Activated naive CD4-positive, alpha-beta T cell treated with anti-CD3 and anti-CD28 coated beads, Interleukin-2, amount 10 ng/mL, durations not matched to agents 7 days and 5 days (primary cell): ENCODE measurements around the gene JAK2.
A peak's percentile ranks its signal among the peaks of the same experiment; 100 is the strongest.
"Not testable (repeated sequence)": the region's sequence is repeated elsewhere in the genome, so short reads cannot be mapped to it uniquely, and the experiment has no call there.

Source experiments
- CTCF ChIA-PET: fragments of 350-600 bp; sonication (Branson Sonifier 250); formaldehyde crosslinking; loops from one replicate; lab custom pipeline; 2021; ENCODE audit warnings: antibody characterized with exemption; lab: Charles Lee
- DNase-seq: peaks from one replicate; pipeline ENCODE4 v3.0.0-alpha.2; 2020
- H3K27ac Mint-ChIP-seq: one replicate; pipeline ENCODE4 v1.8.0; 2021; ENCODE audit warnings: mild to moderate bottlenecking, moderate library complexity, mixed read lengths
- H3K27me3 Mint-ChIP-seq: one replicate; pipeline ENCODE4 v1.8.0; 2021; ENCODE audit warnings: mild to moderate bottlenecking, mixed read lengths
- H3K36me3 Mint-ChIP-seq: one replicate; pipeline ENCODE4 v1.8.0; 2021; ENCODE audit warnings: mixed read lengths
- H3K4me1 Mint-ChIP-seq: one replicate; pipeline ENCODE4 v1.8.0; 2021; ENCODE audit warnings: mixed read lengths
- H3K4me3 Mint-ChIP-seq: one replicate; pipeline ENCODE4 v1.8.0; 2021; ENCODE audit warnings: mild to moderate bottlenecking, moderate library complexity, mixed read lengths
- H3K9me3 Mint-ChIP-seq: one replicate; pipeline ENCODE4 v1.8.0; 2021; ENCODE audit warnings: mixed read lengths

JAK2 gene

DNA sequence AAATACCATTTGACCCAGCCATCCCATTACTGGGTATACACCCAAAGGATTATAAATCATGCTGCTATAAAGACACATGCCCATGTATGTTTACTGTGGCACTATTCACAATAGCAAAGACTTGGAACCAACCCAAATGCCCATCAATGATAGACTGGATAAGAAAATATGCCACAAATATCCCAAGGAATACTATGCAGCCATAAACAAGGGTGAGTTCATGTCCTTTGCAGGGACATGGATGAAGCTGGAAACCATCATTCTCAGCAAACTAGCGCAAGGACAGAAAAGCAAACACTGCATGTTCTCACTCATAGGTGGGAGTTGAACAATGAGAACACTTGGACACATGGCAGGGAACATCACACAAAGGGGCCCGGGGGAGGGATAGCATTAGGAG is 121.4 kb downstream of the JAK2 start:
- peaks cover 42% of the 10 kb centered on the region for H3K36me3 Mint-ChIP-seq
- CTCF ChIA-PET, H3K4me3 Mint-ChIP-seq, DNase-seq, H3K27ac Mint-ChIP-seq, H3K27me3 Mint-ChIP-seq, H3K4me1 Mint-ChIP-seq: not testable (repeated sequence)
- peaks cover 21% of the 10 kb centered on the region for H3K9me3 Mint-ChIP-seq

DNA sequence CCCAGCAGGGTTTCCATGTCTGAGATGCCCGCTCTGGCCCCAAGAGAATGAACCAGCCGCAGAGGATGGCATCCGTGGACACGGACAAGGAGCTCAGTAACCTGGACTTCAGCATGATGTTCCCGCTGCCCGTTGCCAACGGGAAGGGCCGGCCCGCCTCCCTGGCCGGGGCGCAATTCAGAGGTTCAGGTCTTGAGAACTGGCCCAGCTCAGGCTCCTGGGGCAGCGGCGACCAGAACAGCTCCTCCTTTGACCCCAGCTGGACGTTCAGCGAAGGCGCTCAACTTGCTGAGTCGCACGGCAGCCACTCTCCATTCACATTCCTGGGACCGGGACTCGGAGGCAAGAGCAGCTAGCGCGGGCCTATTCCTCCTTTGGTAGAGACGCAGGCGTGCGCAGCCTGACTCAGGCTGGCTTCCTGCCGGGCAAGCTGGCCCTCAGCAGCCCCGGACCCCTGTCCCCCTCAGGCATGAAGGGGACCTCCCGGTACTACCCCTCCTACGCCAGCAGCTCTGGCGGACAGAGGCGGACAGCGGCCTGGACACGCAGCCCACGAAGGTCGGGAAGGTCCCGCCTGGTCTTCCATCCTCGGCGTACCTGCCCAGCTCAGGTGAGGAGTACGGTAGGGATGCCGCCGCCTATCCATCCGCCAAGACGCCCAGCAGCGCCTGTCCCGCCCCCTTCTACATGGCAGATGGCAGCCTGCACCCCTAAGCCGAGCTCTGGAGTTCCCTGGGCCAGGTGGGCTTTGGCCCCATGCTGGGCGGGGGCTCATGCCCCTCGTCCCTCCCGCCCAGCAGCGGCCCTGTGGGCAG is 126.0 kb downstream of the JAK2 start:
- H3K4me1 Mint-ChIP-seq = no peaks in the 10 kb centered on the region
- no peak overlapping the region for H3K27ac Mint-ChIP-seq
- H3K9me3 Mint-ChIP-seq = peaks cover 5% of the 10 kb centered on the region
- H3K4me3 Mint-ChIP-seq = no peak overlapping the region
- DNase-seq = no peak
- CTCF ChIA-PET = no interaction called here
- H3K36me3 Mint-ChIP-seq = peaks cover 49% of the 10 kb centered on the region
- H3K27me3 Mint-ChIP-seq = no peaks in the 10 kb centered on the region

DNA sequence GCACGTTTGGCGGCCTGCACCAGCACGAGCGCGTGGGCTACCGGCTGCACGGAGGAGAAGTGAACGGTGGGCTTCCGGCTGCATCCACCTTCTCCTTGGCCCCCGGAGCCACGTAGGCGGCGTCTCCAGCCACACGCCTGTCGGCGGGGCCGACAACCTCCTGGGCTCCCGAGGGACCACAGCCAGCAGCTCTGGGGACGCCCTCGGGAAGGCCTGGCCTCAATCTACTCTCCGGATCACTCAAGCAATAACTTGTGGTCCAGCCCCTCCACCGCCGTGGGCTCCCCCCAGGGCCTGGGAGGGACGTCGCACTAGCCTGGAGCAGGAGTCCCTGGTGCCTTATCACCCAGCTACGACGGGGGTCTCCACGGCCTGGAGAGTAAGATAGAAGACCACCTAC is 126.6 kb downstream of the JAK2 start:
- DNase-seq = no peak
- Mint-ChIP-seq H3K9me3 (peaks cover 5% of the 10 kb centered on the region), H3K27ac (no peak overlapping the region), H3K4me1 (no peaks in the 10 kb centered on the region), H3K27me3 (no peaks in the 10 kb centered on the region), H3K4me3 (no peak overlapping the region), H3K36me3 (peaks cover 43% of the 10 kb centered on the region)
- CTCF ChIA-PET = no interaction called here

DNA sequence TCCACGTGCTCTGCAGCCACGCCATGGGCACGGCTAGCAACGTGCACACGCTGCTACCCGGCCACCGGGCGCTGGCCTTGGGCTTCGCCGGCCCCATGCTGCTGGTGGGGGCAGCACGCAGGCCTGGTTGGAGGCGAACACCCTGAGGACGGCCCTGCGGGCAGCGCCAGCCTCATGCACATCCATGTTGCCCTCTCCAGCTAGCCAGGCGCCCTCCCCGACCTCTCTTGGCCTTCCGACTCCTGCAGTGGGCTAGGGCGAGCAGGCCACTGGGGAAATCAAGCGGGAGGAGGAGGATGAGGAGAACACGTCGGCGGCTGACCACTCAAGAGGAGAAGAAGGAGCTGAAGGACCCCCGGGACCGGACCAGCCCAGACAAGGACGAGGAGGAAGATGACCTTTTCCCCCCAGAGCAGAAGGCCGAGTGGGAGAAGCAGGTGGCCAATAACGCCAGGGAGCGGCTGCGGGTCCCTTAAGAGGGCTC is 127.1 kb downstream of the JAK2 start:
- H3K4me3 Mint-ChIP-seq = no peak overlapping the region
- no peaks in the 10 kb centered on the region for H3K27me3 Mint-ChIP-seq
- H3K36me3 Mint-ChIP-seq = peaks cover 44% of the 10 kb centered on the region
- no peak overlapping the region for H3K27ac Mint-ChIP-seq
- CTCF ChIA-PET = no interaction called here
- peaks cover 5% of the 10 kb centered on the region for H3K9me3 Mint-ChIP-seq
- DNase-seq = no peak
- no peaks in the 10 kb centered on the region for H3K4me1 Mint-ChIP-seq

DNA sequence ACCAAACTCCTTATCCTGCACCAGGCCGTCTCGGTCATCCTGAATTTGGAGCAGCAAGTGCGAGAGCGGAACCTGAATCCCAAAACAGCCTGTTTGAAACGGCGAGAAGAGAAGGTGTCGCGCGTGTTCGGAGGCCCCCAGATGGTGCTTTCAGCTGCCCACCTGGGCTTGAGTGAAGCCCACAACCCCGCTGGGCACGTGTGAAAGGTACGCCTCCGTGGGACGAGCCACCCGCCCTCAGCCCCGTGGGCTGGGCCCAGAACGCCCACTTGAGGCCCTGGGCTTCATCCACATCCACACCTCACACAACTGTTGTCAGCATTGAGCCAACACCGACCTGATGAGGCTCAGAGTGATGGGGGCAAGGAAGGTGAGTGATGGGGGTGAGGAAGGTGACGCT is 127.6 kb downstream of the JAK2 start:
- Mint-ChIP-seq H3K27ac (no peak overlapping the region), H3K27me3 (no peaks in the 10 kb centered on the region), H3K36me3 (peaks cover 41% of the 10 kb centered on the region), H3K4me3 (no peak overlapping the region), H3K9me3 (peaks cover 5% of the 10 kb centered on the region), H3K4me1 (no peaks in the 10 kb centered on the region)
- CTCF ChIA-PET = no interaction called here
- DNase-seq = no peak

DNA sequence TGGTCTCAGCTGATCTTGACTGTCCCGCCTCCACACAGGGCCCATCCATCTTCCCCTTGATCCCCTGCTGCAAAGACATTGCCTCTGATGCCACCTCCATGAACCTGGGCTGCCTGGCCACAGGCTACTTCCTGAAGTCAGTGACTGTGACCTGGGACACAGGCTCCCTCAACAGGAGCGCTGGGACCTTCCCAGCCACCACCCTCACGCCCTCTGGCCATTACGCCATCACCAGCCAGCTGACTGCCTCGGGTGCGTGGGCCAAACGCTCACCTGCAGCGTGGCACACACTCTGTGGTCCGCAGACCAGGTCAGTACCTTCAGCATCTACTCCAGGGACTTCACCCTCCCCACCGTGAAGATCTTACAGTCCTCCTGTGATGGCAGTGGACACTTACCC is 128.5 kb downstream of the JAK2 start:
- Mint-ChIP-seq H3K27me3 (no peaks in the 10 kb centered on the region), H3K36me3 (peaks cover 41% of the 10 kb centered on the region), H3K4me3 (no peak overlapping the region), H3K27ac (peak overlapping the region; percentile 47), H3K9me3 (peaks cover 5% of the 10 kb centered on the region), H3K4me1 (no peaks in the 10 kb centered on the region)
- no peak for DNase-seq
- CTCF ChIA-PET = no interaction called here

DNA sequence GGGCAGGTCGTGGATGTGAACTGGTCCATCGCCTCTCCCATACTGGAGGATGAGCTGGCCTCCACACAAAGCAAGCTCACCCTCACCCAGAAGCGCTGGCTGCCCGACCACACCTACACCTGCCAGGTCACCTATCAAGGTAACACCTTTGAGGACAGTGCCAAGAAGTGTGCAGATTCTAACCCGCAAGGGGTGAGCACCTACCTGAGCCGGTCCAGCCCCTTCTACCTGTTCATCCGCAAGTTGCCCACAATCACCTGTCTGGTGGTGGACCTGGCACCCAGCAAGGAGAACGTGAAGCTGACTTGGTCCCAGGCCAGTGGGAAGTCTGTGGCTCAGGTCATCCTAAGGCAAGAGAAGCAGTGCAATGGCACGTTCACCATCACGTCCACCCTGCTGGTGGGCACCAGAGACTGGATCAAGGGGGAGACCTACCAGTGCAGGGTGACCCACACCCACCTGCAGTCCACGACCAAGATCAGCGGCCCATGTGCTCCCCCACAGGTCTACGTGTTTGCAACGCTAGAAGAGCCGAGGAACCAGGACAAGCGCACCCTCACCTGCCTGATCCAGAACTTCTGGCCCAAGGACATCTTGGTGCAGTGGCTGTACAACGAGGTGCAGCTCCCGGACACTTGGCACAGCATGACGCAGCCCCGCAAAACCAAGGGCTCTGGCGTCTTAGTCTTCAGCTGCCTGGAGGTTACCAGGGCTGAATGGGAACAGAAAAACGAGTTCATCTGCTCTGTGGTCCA is 129.1 kb downstream of the JAK2 start:
- no peak overlapping the region for H3K27ac Mint-ChIP-seq
- H3K4me1 Mint-ChIP-seq = no peaks in the 10 kb centered on the region
- CTCF ChIA-PET = no interaction called here

DNA sequence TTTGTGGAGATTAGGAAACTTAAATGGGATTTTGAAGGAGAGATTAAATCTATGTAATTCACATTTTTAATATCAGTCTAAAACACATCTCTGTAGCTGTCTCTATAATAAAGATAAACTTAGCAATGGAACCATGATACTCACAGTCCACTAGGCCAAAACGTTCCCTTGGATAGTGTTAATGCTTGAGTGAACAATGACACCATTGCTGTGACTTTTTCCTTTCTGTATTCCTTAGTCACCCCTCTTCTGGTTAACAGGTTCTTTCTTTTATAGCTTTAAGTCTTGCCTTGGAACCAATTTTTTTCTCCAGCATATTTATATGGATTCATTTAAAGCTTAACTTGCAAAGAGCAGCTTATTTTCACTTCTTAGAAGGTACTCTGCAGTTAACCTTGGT is 137.0 kb downstream of the JAK2 start:
- Mint-ChIP-seq H3K9me3 (no peaks in the 10 kb centered on the region), H3K27me3 (no peaks in the 10 kb centered on the region), H3K27ac (no peak overlapping the region), H3K4me3 (no peak overlapping the region), H3K36me3 (peaks cover 44% of the 10 kb centered on the region), H3K4me1 (no peaks in the 10 kb centered on the region)
- CTCF ChIA-PET = no interaction called here
- DNase-seq = no peak

More for the DNA sequence above, 129.1 kb downstream of the JAK2 start:
- Mint-ChIP-seq H3K27me3 (no peaks in the 10 kb centered on the region), H3K36me3 (peaks cover 41% of the 10 kb centered on the region), H3K9me3 (peaks cover 5% of the 10 kb centered on the region), H3K4me3 (no peak overlapping the region)
- DNase-seq = no peak

DNA sequence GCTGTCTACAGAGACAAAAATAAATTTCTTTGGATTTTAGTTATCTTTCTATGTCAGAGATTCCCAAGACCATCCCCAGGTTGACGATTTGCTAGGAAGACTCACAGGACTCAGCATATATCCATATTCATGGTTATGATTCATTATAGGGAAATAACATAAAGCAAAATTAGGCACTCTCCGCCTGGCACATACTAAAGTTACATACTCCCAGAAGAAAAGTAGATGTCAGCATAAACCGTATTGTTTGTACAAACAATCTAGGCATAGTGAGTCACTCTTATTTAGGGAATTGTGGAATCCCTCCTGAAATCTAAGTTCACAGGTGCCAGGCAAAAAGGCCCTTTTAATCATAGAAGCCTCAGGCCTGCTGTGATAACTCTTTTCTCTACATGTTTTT is 137.4 kb downstream of the JAK2 start:
- H3K4me1 Mint-ChIP-seq = no peaks in the 10 kb centered on the region
- H3K36me3 Mint-ChIP-seq = peaks cover 45% of the 10 kb centered on the region
- no peak overlapping the region for H3K27ac Mint-ChIP-seq
- DNase-seq = no peak
- H3K27me3 Mint-ChIP-seq = no peaks in the 10 kb centered on the region
- H3K9me3 Mint-ChIP-seq = no peaks in the 10 kb centered on the region
- H3K4me3 Mint-ChIP-seq = no peak overlapping the region
- CTCF ChIA-PET = no interaction called here

DNA sequence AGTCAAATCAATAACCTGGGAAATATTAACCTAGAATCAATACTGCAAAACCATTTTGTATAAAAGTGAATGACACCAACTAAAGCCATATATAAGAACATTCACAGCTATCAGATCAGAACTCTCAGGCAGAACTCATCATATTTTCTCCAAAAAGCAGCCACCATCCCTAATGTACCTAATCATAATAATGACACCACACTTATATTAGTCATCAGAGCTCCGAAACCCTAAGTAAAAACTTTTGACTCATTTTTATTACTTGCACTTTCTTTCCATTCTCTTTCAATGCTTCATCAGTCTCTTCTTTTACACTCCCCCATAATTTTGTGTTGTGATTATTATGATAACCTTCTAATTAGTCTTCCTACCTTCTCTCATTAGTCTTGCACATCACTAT is 155.1 kb downstream of the JAK2 start:
- peaks cover 59% of the 10 kb centered on the region for H3K36me3 Mint-ChIP-seq

DNA sequence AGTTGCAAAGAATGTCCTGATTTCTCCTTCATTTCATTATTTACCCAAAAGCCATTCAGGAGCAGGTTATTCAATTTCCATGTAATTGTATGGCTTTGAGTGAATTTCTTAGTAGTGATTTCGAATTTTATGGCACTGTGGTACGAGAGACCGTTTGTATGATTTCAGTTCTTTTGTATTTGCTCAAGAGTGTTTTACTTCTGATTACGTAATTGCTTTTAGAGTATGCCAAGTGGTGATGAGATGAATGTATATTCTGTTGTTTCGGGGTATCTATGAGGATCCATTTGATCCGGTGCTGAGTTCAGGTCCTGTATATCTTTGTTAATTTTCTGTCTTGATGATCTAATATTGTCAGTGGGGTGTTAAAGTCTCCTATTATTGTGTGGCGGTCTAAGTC is 159.1 kb downstream of the JAK2 start:
- DNase-seq = no peak
- Mint-ChIP-seq H3K27me3 (no peaks in the 10 kb centered on the region), H3K9me3 (peaks cover 23% of the 10 kb centered on the region), H3K4me3 (no peak overlapping the region), H3K27ac (no peak overlapping the region), H3K4me1 (no peaks in the 10 kb centered on the region), H3K36me3 (peaks cover 83% of the 10 kb centered on the region)
- CTCF ChIA-PET = interaction anchor here (0.6 kb wide), 1 partner anchor 390 kb away, joined by 3 read pairs; no protein-coding TSS in a partner anchor

More for the DNA sequence above, 155.1 kb downstream of the JAK2 start:
- Mint-ChIP-seq H3K4me1 (no peaks in the 10 kb centered on the region), H3K27me3 (no peaks in the 10 kb centered on the region), H3K4me3 (no peak overlapping the region), H3K9me3 (peaks cover 41% of the 10 kb centered on the region), H3K27ac (no peak overlapping the region)
- DNase-seq = no peak
- CTCF ChIA-PET = no interaction called here

DNA sequence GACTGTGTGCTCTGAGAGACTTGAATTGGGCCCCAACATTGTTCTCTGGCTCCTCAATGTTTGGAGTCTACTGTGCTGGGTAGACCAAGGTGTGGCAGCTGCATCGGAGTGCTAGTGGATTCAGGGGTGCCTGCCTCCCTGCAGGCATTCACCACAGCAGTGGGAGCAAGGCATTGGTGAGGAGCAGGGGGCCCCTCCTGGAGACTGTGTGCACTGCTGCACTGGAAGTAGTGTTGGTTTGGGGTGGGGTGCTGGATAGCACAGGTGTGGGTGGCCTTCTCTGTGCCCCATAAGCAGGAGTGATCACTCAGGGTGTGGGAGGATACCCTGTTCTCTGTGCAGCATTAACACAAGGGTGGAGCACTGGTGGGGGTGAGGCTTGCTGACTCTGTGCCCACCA is 161.2 kb downstream of the JAK2 start:
- H3K4me3 Mint-ChIP-seq = no peak overlapping the region
- no peak overlapping the region for H3K27ac Mint-ChIP-seq
- H3K36me3 Mint-ChIP-seq = peaks cover 87% of the 10 kb centered on the region
- peaks cover 35% of the 10 kb centered on the region for H3K9me3 Mint-ChIP-seq
- CTCF ChIA-PET = no interaction called here
- H3K4me1 Mint-ChIP-seq = no peaks in the 10 kb centered on the region
- no peaks in the 10 kb centered on the region for H3K27me3 Mint-ChIP-seq
- no peak for DNase-seq
